Activated gamma-delta T cell (primary cell): ENCODE measurements around the gene DAAM1.

Experiments used
- DNase-seq: peaks from one replicate; lab custom pipeline; 2025; lab: John Stamatoyannopoulos, UW

DAAM1 gene

GRCh38 chr14:59362513-59362912, 174.0 kb downstream of the DAAM1 start:
- no peak for DNase-seq

- DNase-seq = no peak
These were observed 175.2 kb downstream of the DAAM1 start for GRCh38 chr14:59363531-59364226.

- DNase-seq = no peak
These were observed 181.8 kb downstream of the DAAM1 start for GRCh38 chr14:59370158-59370742.

- DNase-seq = no peak
These were observed 183.3 kb downstream of the DAAM1 start for GRCh38 chr14:59371771-59372170.

GRCh38 chr14:59374048-59374447, 185.6 kb downstream of the DAAM1 start:
- no peak for DNase-seq

- no peak for DNase-seq
These were observed 188.2 kb downstream of the DAAM1 start for GRCh38 chr14:59376686-59377085.

GRCh38 chr14:59377491-59377890, 189.0 kb downstream of the DAAM1 start:
- no peak for DNase-seq

GRCh38 chr14:59377991-59378601, 189.6 kb downstream of the DAAM1 start:
- no peak for DNase-seq

GRCh38 chr14:59389936-59390335, 201.5 kb downstream of the DAAM1 start:
- no peak for DNase-seq

- DNase-seq = no peak
These were observed 202.9 kb downstream of the DAAM1 start for GRCh38 chr14:59391388-59391787.

- no peak for DNase-seq
These were observed 205.8 kb downstream of the DAAM1 start for GRCh38 chr14:59394268-59394667.

- no peak for DNase-seq
These were observed 207.2 kb downstream of the DAAM1 start for GRCh38 chr14:59395672-59396071.

- no peak for DNase-seq
These were observed 210.4 kb downstream of the DAAM1 start for GRCh38 chr14:59398841-59399240.

- no peak for DNase-seq
These were observed 218.2 kb downstream of the DAAM1 start for GRCh38 chr14:59406454-59407245.

GRCh38 chr14:59407246-59408010, 219.0 kb downstream of the DAAM1 start:
- DNase-seq = no peak

GRCh38 chr14:59415836-59416602, 227.6 kb downstream of the DAAM1 start:
- DNase-seq = no peak

- DNase-seq = no peak
These were observed 228.8 kb downstream of the DAAM1 start for GRCh38 chr14:59417311-59417710.

- no peak for DNase-seq
These were observed 230.8 kb downstream of the DAAM1 start for GRCh38 chr14:59419303-59419702.
